ENCODE measurements around the gene OAT. TPM values are rescaled to one million over a fixed set of nuclear protein-coding genes. Genes with fewer than 3 reads are reported as not detected.

The OAT gene
- total RNA-seq, 2 donors from 2014 or later = 22.8 to 40.9 TPM

- intact Hi-C loops (cut with DNase I) = no loop called here
- H3K36me3 ChIP-seq (replicated peaks in 1 of 2; ENCODE audit: insufficient read depth in 1 of 2, low read depth in 2 of 2) = peaks cover 0 to 2% of the 10 kb centered on the region in 2 donors
- H3K9me3 ChIP-seq = no peaks in the 10 kb centered on the region
- ATAC-seq (no peak), DNase-seq (no peak)
- H3K4me1 ChIP-seq = no peaks in the 10 kb centered on the region
- H3K27ac ChIP-seq = no peak overlapping the region
- TF ChIP-seq CTCF (IDR thresholded peaks at IDR 0.05) (no peak), POLR2A (IDR thresholded peaks at IDR 0.05) (no peak)
- no peaks in the 10 kb centered on the region for H3K27me3 ChIP-seq
- 62% methylated on average over 2 of the region's 2 CpGs for WGBS, 2 donors
- no peak overlapping the region for H3K4me3 ChIP-seq
Observed at GRCh38 chr10:124408357-124408756, 10.4 kb downstream of the OAT start.

DNA sequence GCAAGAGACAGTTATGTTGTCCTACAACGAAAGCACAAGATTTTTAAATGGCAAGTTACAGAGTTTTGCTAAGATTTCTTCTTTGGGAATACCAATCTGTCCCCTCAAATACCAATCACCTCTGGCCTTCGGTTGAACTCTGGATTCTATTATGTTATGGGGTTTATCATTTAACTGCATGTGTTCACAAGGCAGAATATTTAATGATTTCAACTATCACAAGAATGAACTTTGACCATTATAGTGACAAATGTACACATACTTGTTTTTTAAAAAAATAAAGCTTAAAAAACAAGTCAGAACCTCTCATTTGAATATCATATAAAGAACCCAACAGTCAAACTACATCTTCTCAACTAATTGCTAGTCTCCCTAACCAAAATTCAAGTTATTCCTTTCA is 11.3 kb downstream of the OAT start:
- no peaks in the 10 kb centered on the region for H3K4me1 ChIP-seq
- ATAC-seq = no peak
- no peak for DNase-seq
- peaks cover 0 to 4% of the 10 kb centered on the region in 2 donors for H3K36me3 ChIP-seq (replicated peaks in 1 of 2; ENCODE audit: insufficient read depth in 1 of 2, low read depth in 2 of 2)
- H3K27me3 ChIP-seq = no peaks in the 10 kb centered on the region
- no peak overlapping the region for H3K27ac ChIP-seq
- intact Hi-C loops (cut with DNase I) = no loop called here
- no peak overlapping the region for H3K4me3 ChIP-seq
- 57 to 72% methylated on average over 2 of the region's 2 CpGs for WGBS, 2 donors
- no peaks in the 10 kb centered on the region for H3K9me3 ChIP-seq
- no peak for TF ChIP-seq POLR2A (IDR thresholded peaks at IDR 0.05)
- TF ChIP-seq CTCF (IDR thresholded peaks at IDR 0.05) = no peak

- no peaks in the 10 kb centered on the region for H3K9me3 ChIP-seq
- intact Hi-C loops (cut with DNase I) = no loop called here
- H3K36me3 ChIP-seq (replicated peaks in 1 of 2; ENCODE audit: insufficient read depth in 1 of 2, low read depth in 2 of 2) = peaks cover 0 to 16% of the 10 kb centered on the region in 2 donors
- no peaks in the 10 kb centered on the region for H3K4me1 ChIP-seq
- no peak overlapping the region for H3K4me3 ChIP-seq
- TF ChIP-seq POLR2A (IDR thresholded peaks at IDR 0.05) (no peak), CTCF (IDR thresholded peaks at IDR 0.05) (peak; percentile 17 to 64 (median 54))
- no peaks in the 10 kb centered on the region for H3K27me3 ChIP-seq
- no peak overlapping the region for H3K27ac ChIP-seq
- WGBS, 2 donors = 60 to 61% methylated on average over 8 of the region's 8 CpGs
- peak in 1 of 4 donors; percentile 32 for DNase-seq
- peak; percentile 70 for ATAC-seq
Observed at GRCh38 chr10:124403548-124403947, 15.2 kb downstream of the OAT start.

DNA sequence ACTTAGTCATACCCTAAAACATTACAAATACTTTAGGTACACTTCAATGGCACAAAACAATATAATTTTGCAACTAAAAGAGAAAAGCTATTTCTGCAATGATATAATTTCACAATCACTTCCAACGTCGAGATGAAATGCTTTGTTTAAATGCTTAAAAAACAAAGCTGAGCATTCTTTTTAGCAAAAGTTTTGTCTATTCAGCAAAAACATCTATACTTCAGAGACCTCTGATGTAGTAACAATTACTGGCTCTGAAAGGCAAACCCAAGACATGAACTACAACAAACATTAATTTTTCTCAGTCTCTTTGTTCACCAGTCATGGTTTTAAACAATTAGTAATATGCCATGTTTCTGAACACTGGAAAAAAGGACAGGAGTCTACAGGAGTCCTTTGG is 16.4 kb downstream of the OAT start:
- intact Hi-C loops (cut with DNase I) = no loop called here
- H3K27ac ChIP-seq = no peak overlapping the region
- H3K9me3 ChIP-seq = no peaks in the 10 kb centered on the region
- no peaks in the 10 kb centered on the region for H3K4me1 ChIP-seq
- H3K27me3 ChIP-seq = no peaks in the 10 kb centered on the region
- H3K4me3 ChIP-seq = no peak overlapping the region
- DNase-seq = no peak
- no peak for TF ChIP-seq POLR2A (IDR thresholded peaks at IDR 0.05)
- TF ChIP-seq CTCF (IDR thresholded peaks at IDR 0.05) = no peak
- no peak for ATAC-seq
- 73 to 78% methylated on average over 2 of the region's 2 CpGs for WGBS, 2 donors
- H3K36me3 ChIP-seq (replicated peaks in 1 of 2; ENCODE audit: insufficient read depth in 1 of 2, low read depth in 2 of 2) = peaks cover 0 to 19% of the 10 kb centered on the region in 2 donors

DNA sequence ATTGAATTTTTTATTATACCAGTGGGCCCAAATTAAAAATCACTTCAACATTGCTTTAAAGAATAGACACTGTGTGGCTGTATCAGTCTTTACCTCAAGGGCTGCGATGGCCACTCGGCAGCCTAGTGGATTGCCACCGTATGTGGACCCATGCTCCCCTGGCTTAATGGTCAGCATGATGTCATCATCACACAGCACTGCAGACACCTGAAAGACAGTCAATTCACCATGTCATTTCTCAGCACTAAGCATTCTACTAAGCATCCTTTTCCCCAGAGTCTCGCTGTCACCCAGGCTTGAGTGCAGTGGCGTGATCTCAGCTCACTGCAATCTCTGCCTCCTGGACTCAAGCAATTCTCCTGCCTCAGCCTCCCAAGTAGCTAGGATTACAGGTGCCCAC is 17.1 kb downstream of the OAT start:
- no peaks in the 10 kb centered on the region for H3K4me1 ChIP-seq
- no peak overlapping the region for H3K27ac ChIP-seq
- no peak for ATAC-seq
- no peaks in the 10 kb centered on the region for H3K9me3 ChIP-seq
- H3K4me3 ChIP-seq = no peak overlapping the region
- WGBS, 2 donors = 93 to 98% methylated on average over 5 of the region's 5 CpGs
- peaks cover 0 to 19% of the 10 kb centered on the region in 2 donors for H3K36me3 ChIP-seq (replicated peaks in 1 of 2; ENCODE audit: insufficient read depth in 1 of 2, low read depth in 2 of 2)
- intact Hi-C loops (cut with DNase I) = no loop called here
- DNase-seq = no peak
- TF ChIP-seq CTCF (IDR thresholded peaks at IDR 0.05) (no peak), POLR2A (IDR thresholded peaks at IDR 0.05) (no peak)
- no peaks in the 10 kb centered on the region for H3K27me3 ChIP-seq
